ENCODE results near the gene HCN4. TPM values are rescaled to one million over a fixed set of nuclear protein-coding genes. Genes with fewer than 3 reads are reported as not detected.

The HCN4 gene
- total RNA-seq, 4 donors from 2014 or later = 0.18 to 0.85 TPM; not detected in 2

DNA sequence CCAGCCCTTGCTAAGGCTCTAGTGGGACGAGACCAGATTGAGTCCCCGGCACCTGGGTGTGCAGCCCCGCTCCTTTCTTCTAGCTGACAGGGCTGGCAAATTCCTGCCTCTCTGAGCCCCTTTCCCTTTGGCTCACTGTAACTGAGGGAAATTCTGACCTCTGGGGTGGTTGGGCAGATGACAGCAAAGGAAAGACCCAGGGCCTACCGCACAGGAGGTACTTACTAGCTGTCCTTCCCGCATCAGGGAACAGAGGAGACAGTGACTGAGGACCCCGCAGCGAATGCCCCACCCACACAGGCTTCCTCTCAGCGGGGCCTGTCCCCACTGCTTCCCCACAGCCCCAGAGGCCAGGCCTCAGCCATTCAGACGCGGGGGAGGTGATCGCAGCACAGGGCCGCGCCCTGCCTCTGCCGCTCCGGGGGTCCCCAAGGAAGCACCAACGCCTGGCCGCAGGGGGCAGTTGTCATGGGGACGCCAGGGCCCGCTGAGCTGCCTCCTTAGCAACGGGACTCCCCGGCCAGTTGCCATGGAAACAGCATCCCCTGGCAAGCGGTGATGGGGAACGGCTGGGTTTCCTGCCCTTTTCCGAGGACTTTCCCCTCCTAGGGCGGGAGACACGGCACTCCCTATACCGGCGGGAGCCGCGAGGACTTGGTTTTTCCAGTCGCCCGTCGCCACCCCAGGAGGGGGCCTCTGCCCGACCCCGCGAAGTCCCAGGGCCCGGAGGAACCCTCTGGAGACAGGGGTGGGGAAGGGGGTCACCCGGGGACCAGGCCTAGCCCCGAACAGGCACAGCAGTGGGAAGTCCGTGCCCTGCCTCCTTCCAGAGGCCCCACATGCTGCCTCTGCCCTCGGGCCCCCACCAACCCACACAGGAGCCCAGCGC, 50.1 kb downstream of the HCN4 start:
- no peak overlapping the region for H3K27ac ChIP-seq
- no peak overlapping the region for H3K4me3 ChIP-seq
- no peaks in the 10 kb centered on the region for H3K4me1 ChIP-seq
- no peaks in the 10 kb centered on the region for H3K9me3 ChIP-seq
- H3K36me3 ChIP-seq = no peaks in the 10 kb centered on the region
- peak in 1 of 3 donors; percentile 40 for DNase-seq
- no peaks in the 10 kb centered on the region for H3K27me3 ChIP-seq
- TF ChIP-seq POLR2A (IDR thresholded peaks at IDR 0.05) (no peak), CTCF (IDR thresholded peaks at IDR 0.05) (no peak)

DNA sequence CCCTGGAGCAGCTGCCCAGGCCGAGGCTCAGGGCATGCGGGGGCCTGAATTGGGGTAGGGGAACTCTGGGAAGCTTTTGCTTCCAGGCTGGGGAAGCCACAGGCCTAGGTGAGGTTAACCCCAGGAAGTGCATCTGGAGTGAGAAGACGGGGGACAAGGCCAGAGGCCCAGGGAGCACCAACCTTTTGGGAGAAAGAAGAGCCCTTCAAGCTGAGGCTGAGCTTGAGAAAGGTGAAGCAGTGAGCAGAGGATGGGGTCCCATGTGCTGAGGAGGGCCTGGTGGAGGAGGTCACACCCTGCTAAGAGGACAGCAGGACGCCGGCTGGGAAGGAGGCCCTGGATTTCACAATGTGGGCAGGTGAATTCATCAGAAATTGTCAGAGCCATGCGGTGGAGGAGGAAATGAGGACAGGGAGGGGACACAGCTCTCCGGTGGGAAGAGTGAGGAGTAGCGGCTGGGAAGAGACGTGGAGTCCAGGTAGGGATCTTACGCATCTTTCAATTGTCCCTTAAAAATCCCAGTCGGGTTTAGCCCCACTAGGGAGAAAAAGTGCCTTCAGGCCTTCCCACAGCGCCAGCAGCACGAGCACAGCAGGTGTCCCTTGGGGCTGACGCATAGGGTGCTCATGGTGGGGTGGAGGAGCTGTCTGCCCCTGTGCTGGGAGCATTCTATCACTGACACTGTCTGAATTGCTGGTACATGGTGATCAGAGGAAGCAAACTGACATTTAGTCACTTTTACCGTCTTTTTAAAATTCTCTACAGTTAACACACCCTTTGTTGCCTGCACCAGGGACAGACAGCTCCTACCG, 50.9 kb downstream of the HCN4 start:
- TF ChIP-seq CTCF (IDR thresholded peaks at IDR 0.05) (no peak), POLR2A (IDR thresholded peaks at IDR 0.05) (no peak)
- no peak overlapping the region for H3K4me3 ChIP-seq
- DNase-seq = peak in 2 of 3 donors; percentile 18 to 26

GRCh38 chr15:73313861-73314260, 54.9 kb downstream of the HCN4 start:
- H3K27ac ChIP-seq = no peak overlapping the region
- TF ChIP-seq POLR2A (IDR thresholded peaks at IDR 0.05) = no peak
- TF ChIP-seq CTCF (IDR thresholded peaks at IDR 0.05) = no peak
- no peaks in the 10 kb centered on the region for H3K36me3 ChIP-seq
- no peak for DNase-seq
- no peaks in the 10 kb centered on the region for H3K27me3 ChIP-seq
- H3K9me3 ChIP-seq = no peaks in the 10 kb centered on the region
- no peak overlapping the region for H3K4me3 ChIP-seq
- H3K4me1 ChIP-seq = no peaks in the 10 kb centered on the region

More for the DNA sequence above, 50.9 kb downstream of the HCN4 start:
- Histone ChIP-seq H3K27me3 (no peaks in the 10 kb centered on the region), H3K27ac (no peak overlapping the region), H3K36me3 (no peaks in the 10 kb centered on the region), H3K9me3 (no peaks in the 10 kb centered on the region), H3K4me1 (no peaks in the 10 kb centered on the region)

- DNase-seq = no peak
- TF ChIP-seq POLR2A (IDR thresholded peaks at IDR 0.05) (no peak), CTCF (IDR thresholded peaks at IDR 0.05) (no peak)
- no peaks in the 10 kb centered on the region for H3K9me3 ChIP-seq
- H3K36me3 ChIP-seq = peaks cover 0 to 26% (median 0%) of the 10 kb centered on the region in 3 donors
- no peak overlapping the region for H3K27ac ChIP-seq
- H3K27me3 ChIP-seq = no peaks in the 10 kb centered on the region
- no peaks in the 10 kb centered on the region for H3K4me1 ChIP-seq
- no peak overlapping the region for H3K4me3 ChIP-seq
Observed at GRCh38 chr15:73308305-73308704, 60.5 kb downstream of the HCN4 start.

DNA sequence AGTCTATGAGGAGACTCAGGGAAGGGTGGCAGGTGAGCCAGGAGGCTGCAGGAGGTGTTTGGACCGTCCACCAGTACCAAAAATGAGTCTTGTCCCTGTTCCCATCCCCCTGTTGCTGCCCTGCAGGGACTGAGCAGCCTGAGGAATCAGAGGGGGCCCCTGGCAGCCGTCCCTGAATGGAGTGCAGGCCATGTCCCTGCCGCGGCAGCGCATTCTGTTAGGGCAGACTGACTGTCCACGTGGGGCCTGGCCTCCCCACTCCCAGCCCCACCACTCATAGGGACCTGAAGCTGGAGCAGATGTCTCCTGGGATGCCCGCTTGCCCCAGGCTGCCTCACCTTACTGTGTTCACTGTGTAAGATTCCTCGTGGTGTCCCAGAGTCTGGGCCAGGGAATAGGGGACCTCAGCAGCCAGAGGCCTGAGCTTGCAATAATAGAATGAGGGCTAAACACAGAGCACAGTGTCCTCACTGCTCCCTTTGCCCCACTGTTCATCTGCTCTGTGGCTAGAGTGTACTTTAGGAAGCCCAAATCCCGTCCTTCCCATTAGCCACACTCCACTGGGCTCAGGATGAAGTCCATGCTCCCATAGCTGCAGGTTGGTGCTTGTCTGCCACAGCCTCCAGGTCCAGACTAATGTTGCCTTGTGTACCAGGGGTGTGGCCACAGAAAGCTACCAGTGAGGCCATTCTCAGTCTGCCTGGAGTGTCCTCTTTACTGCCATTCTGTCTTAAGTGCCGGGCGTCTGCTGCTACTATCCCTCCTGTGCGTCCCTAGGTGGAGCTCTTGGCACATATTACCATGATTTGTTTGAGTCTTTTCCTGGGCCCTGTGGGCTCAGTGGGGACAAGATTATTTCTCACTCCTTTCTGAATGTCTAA, 63.2 kb downstream of the HCN4 start:
- H3K27ac ChIP-seq = no peak overlapping the region
- H3K27me3 ChIP-seq = no peaks in the 10 kb centered on the region
- H3K36me3 ChIP-seq = peaks cover 0 to 51% (median 0%) of the 10 kb centered on the region in 3 donors
- no peaks in the 10 kb centered on the region for H3K4me1 ChIP-seq
- H3K4me3 ChIP-seq = no peak overlapping the region
- DNase-seq = no peak
- TF ChIP-seq POLR2A (IDR thresholded peaks at IDR 0.05) (no peak), CTCF (IDR thresholded peaks at IDR 0.05) (peak in 3 of 6 experiments; percentile 40 to 53 (median 46))
- no peaks in the 10 kb centered on the region for H3K9me3 ChIP-seq

Measured in Peyer's patch (tissue), 4 donors.